Posterior cingulate gyrus (tissue), 11 donors: ENCODE results near the gene GIMAP6.
A peak's percentile ranks its signal among the peaks of the same experiment; 100 is the strongest.
"Not testable (repeated sequence)": the region's sequence is repeated elsewhere in the genome, so short reads cannot be mapped to it uniquely, and the experiment has no call there.

Experiments used
- DNase-seq, 10 donors: peaks; one replicate each; pipeline versions ENCODE4 v3.0.0 to v3.0.0-alpha.2; 2020 to 2021; ENCODE audit warnings: mixed read lengths in 3 of 10
- intact Hi-C: fragments of 100-400 bp; cut with DNase I; formaldehyde crosslinking; loops from one replicate; pipeline ENCODE4 v1.15.1; 2023

The GIMAP6 gene

GRCh38 chr7:150648353-150649079 is 16.3 kb upstream of the GIMAP6 start:
- intact Hi-C loops: no loop called here
- peak in 1 of 10 donors; percentile 11 for DNase-seq

DNA sequence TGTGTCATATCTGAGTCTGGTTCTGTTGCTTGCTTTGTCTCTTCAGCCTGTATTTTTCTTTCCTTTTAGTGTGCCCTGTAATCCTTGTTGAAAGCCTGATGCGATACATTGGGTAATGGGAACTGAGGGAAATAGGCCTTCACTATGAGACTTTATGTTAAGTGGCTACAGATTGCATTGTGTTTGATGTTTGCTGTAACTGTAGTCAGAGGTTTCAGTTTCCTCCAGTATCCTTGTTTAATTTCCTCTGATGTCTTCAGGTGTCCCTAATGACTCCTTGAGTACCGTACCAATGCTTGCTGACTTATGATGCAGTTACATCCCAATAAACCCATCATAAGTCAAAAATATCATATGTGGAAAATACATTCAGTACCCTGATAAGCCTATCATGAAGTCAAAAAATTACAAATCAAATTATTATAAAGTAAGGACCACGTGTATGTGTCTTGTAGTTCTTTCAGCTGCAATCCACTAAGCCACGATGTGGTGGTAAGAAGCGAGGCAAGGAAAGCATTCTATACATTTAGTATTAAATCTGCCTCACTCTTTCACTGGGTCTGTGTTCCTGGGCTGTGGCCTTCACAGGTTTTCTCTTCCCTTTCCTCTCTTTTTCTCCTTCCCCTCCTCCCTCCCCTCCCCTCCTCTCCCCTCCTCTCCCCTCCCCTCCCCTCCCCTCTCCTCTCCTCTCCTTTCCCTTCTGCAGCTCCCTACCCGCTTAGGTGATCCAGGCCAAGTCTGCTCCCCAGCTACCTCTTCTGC is 13.3 kb upstream of the GIMAP6 start:
- DNase-seq: no peak
- intact Hi-C loops: no loop called here

- DNase-seq: peak in 1 of 10 donors; percentile 55
- intact Hi-C loops: no loop called here
Observed at GRCh38 chr7:150642926-150643325, 10.7 kb upstream of the GIMAP6 start.

DNA sequence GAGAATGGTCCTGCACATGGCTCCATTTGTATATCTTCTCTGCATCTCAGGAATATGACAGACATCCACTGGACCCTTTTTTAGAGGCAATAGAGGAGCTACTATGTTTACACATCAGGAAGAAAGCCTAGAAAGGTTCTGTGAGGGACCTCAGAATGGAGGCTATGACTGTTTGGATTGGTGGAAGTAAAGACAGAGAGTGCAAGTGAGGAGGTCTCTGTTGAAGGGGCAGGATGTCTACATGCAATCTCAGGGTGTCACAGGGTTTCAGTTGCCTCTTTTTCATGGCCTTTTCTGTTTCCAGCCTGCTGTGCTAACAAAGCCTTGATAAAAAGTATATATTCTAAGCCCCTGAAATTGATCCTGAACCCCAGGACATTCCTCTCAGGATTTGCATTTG is 9.7 kb upstream of the GIMAP6 start:
- intact Hi-C loops: no loop called here
- no peak for DNase-seq

- intact Hi-C loops: no loop called here
- DNase-seq: no peak
Observed at GRCh38 chr7:150633926-150634325, 1.7 kb upstream of the GIMAP6 start.

- intact Hi-C loops: no loop called here
- peak in 1 of 10 donors; percentile 61 for DNase-seq
Observed at GRCh38 chr7:150631084-150631826, 930 bp downstream of the GIMAP6 start.

DNA sequence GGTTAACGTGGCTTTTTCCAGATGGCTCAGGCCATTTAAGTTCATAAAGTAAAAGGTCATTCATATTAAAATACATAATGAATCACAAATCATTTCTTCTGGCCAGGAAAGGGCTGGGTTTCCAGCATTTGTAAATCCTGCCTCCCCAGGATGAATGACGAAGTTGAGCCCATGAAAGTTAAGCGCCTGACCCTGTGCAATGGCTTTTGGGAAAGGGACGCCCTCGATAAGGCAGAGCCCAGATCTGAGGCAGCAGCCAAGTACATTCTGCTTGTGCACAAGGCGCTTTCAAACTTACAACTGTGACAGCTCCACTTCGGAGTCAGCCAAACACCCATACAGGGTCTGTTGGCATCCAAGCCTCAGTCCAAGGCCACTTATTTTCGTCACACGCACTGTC is 2.8 kb downstream of the GIMAP6 start:
- peak in 1 of 10 donors; percentile 15 for DNase-seq
- intact Hi-C loops: no loop called here

GRCh38 chr7:150627959-150628358 is 4.2 kb downstream of the GIMAP6 start:
- intact Hi-C loops: no loop called here
- DNase-seq: peak in 1 of 10 donors; percentile 76

- DNase-seq: peak in 1 of 10 donors; percentile 10
- intact Hi-C loops: no loop called here
Observed at GRCh38 chr7:150626696-150627095, 5.5 kb downstream of the GIMAP6 start.

- intact Hi-C loops: no loop called here
- no peak for DNase-seq
Observed at GRCh38 chr7:150621376-150621775, 10.8 kb downstream of the GIMAP6 start.

- DNase-seq: no peak
- intact Hi-C loops: no loop called here
Observed at GRCh38 chr7:150620617-150621371, 11.4 kb downstream of the GIMAP6 start.

- no peak for DNase-seq
- intact Hi-C loops: no loop called here
Observed at GRCh38 chr7:150620061-150620460, 12.1 kb downstream of the GIMAP6 start.

DNA sequence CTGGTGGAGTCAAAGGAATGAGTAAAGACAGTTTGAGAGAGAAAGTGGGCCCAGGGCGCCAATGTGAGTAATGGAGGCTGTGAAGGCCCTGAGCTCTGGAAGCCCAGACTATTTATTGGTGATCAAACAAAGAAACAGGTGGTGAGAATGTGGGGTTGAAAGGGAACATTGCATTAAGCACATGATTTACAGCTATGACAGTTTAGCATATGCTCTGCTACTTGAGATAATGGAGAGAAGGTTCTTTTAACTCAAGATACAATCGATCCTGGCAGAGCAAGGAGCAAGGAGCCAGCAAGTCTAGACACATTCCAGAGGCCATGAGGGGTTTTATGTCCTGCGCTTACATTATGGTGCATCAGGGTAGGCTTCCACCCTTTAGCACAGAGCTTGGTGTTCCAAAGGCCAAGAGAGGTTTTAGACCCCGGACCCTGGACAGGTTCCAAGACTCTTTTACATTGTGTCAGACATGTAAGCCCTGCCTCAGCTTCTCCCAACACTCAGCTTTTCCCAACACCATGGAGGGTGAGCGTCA is 16.9 kb downstream of the GIMAP6 start:
- DNase-seq, intact Hi-C loops: not testable (repeated sequence)

- DNase-seq: not testable (repeated sequence)
Observed at GRCh38 chr7:150614426-150614825, 17.8 kb downstream of the GIMAP6 start.

DNA sequence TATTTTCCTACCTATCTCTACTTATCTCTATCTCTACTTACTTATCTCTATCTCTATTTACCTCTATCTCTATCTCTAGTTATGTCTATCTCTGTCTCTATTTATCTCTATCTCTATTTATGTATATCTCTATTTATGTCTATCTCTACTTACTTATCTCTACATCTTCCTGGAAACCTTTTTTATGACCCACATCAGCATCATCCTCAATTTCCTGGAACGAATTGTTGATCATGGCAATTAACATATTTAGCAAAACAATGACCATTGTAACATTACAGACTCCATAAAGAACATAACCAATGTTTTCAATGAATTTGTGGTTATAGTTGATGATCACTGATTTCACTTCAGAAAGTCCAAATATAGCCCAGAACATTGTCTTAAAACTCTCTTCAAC is 18.3 kb downstream of the GIMAP6 start:
- intact Hi-C loops: no loop called here
- no peak for DNase-seq

More at GRCh38 chr7:150614426-150614825, 17.8 kb downstream of the GIMAP6 start:
- intact Hi-C loops: not testable (repeated sequence)

DNA sequence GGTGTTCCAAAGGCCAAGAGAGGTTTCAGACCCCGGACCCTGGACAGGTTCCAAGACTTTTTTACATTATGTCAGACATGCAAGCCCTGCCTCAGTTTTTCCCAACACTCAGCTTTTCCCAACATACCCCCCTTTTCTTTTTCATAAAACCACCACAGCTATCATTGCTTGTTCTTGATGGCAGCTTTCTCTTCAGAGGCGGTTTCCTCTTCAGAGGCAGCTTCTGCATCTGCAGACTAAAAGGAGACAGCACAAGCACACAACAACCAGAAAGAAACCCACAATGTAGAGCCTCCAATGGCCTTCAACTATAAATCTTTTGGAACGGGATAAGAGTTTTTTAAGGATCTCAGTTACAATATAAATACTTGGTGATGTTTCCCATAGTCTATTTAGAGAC is 19.3 kb downstream of the GIMAP6 start:
- no peak for DNase-seq
- intact Hi-C loops: no loop called here

DNA sequence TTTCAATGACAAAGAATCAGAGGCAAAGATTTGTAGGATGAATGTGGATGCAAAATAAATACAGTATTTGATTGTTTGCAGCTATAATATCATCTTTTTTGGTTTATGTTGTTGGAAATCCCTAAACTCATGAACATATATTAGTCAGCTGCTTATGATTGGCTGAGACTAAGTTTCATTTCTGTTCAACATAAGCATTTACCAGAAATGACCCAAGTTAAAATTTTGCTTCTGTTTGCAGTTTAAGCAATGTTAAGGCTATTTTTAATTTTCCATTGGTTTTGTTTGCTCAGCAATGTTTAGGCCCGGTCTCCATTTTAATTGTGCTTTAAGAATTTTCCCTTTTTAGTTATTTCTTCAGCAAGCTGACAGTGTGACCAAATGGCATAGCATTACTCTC is 22.0 kb downstream of the GIMAP6 start:
- DNase-seq: no peak
- intact Hi-C loops: no loop called here

GRCh38 chr7:150603600-150603999 is 28.6 kb downstream of the GIMAP6 start:
- intact Hi-C loops, DNase-seq: not testable (repeated sequence)

- intact Hi-C loops: no loop called here
- DNase-seq: no peak
Observed at GRCh38 chr7:150595361-150595760, 36.8 kb downstream of the GIMAP6 start.

DNA sequence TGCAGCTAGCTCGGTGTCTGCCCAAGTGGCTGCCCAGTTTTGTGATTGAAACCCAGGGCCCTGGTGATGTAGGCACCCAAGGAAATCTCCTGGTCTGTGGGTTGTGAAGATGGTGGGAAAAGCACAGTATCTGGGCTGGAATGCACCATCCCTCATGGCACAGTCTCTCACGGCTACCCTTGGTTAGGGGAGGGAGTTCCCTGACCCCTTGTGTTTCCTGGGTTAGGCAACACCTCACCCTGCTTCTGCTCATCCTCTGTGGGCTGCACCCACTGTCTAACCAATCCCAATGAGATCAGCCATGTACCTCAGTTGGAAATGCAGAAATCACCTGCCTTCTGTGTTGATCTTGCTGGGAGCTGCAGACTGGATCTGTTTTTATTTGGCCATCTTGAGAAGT is 37.4 kb downstream of the GIMAP6 start:
- DNase-seq: no peak
- intact Hi-C loops: no loop called here
